ENCODE measurements around the gene CDC40.
"Not testable (repeated sequence)": the region's sequence is repeated elsewhere in the genome, so short reads cannot be mapped to it uniquely, and the experiment has no call there.

Gene CDC40

DNA sequence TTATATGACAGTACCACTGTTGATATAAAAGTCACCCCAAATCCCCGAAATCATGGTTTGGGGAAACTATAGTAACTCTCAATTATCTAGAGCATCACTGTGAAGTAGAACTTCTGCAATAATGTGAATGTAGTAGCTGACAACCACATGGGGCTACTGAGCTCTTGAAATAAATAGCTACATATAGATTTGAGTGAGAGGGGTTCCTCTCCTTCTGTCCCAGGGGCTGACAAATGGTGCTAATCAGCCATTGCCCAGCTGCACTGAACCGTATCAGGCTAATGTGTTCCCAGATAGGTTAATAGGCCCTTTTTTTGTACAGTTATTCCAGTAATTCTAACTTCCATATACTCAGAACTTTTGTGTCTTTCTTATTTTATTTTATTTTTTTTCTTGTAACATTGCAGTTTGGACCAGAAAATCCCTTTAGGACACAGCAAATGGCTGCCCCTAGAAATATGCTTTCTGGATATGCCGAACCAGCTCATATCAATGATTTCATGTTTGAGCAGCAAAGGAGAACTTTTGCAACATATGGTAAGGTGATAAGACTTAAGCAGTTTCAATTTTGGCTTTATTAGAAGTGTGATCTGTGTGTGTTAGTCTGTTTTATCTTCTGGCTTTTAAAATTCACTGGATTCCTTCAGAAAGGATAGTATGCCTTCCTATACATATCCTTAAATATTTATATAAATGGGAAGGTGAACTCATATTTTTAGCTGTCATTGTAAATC lies 21.1 kb downstream of the CDC40 start:
- no peak for DNase-seq

DNA sequence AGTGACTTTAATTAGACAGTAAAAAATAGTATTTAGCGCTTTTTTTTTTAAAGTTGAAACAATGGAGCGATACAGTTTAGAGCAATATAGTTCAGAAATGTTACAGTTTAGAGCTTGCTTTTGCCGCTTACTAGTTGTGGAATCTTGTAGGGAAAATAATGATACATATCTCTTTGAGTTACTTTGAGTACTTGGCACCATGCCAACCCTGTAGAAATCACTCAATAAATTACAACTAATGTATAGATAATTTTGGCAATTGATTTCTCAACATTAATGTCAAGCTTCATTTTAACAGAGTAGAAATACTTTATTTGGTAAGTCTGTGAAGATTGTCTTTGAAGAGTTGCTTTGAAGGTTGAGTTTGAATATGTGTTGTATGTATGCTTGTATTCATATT lies 27.4 kb downstream of the CDC40 start:
- no peak for DNase-seq

DNA sequence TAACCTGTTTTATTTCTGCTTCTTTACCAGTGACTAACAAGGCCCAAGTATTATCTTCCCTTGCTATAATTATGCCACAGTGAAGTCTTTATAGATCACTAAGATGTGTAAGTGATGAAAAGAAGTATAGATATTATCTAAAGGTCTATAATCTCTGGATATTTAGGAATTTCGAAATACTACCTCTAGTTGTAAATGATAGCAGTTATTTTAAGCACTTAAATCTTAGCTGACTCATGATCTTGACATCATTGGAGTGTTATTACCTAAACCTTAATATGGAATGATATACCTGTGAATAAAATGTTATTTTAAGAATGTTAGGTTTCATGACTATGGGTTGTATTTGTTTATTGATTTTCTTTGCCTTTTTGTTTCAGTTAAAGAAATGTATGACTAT lies 31.5 kb downstream of the CDC40 start:
- no peak for DNase-seq

DNA sequence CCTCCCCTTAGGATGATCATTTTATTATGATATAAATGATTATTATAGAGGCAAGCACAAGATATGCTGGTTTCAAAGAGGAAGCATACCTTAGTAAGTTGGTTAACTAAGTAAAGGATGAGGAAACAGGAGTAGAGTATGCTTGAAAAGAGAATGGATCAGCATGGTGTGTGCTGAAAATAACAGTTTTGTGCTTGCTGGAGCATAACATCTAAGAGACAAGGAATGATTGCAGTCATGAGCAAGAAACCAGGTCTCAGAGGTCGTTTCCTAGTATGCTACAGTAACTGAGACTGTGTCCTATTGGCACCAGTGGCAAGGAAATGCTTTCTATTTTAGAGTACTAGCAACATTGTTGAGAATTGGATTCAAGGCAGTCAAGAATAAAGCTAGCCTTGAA lies 34.1 kb downstream of the CDC40 start:
- DNase-seq, result no peak

DNA sequence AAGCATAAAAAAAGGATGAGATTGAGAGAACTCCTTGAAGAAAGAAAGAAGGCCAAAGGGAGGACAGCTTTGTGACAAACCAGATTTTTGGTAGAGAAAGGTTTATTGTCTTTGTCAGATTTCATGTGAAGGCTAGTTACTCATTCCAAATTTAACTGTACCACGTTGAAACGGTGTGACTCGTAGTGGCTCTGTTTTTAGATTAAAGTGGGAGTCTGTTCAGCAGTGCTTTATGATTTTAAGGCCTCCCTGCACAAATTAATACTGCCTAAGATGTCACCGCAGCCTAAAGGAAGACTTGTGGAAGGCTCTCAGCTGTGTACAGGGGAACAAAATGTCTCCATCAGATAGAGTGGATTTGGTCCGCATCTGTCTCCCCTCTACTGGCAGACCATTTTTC lies 35.9 kb downstream of the CDC40 start:
- DNase-seq, result no peak

DNA sequence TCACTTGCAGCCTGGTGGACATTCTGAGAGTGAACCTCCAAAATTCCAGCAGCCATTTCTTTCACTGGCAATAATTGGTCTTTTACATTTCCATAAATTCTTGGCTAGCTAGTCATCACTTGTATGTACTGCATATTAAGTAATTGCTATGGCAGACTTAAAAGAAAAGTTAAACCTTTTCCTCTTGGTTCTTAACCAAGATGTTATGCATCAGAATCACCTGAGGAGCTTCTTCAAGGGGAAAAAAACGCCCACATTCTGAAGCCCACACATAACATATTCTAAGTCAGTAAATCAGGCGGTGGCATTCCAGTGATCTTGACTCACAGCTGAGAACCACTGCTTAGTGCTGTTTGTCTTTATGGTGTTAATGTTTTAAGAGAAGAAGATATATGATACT lies 37.0 kb downstream of the CDC40 start:
- DNase-seq, result no peak

DNA sequence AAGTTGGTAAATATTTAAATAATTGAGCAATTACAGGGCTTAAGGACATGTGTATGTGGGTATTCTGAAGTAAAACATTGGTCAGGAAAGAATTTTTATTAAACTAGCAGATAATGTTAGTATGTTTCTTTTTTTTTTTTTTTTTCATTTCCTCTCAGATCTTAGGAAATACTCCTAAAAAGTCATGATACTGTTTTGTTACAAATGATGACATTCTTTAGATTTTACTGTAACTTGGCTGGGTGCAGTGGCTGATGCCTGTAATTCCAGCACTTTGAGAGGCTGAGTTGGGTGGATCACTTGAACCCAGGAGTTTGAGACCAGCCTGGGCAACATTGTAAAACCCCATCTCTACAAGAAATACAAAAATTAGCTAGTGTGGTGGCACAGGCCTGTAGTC lies 41.5 kb downstream of the CDC40 start:
- DNase-seq, result no peak

DNA sequence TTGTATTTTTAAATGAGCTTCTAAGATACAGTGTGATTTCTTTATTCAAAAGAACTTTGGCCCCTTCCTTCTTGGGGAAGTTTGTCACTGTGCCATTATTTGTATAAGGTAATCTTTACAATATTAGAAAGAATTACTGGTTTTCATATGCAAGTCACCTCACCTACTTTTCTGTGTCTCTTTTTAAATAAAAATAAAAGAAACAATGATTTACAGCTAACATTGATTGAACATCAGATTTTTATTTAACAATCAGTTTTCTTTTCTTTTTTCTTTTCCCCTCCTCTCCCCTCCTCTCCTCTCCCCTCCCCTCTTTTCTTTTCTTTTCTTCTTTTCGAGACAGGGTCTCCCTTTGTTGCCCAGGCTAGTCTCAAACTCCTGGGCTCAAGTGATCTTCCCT lies 46.0 kb downstream of the CDC40 start:
- DNase-seq, result no peak

DNA sequence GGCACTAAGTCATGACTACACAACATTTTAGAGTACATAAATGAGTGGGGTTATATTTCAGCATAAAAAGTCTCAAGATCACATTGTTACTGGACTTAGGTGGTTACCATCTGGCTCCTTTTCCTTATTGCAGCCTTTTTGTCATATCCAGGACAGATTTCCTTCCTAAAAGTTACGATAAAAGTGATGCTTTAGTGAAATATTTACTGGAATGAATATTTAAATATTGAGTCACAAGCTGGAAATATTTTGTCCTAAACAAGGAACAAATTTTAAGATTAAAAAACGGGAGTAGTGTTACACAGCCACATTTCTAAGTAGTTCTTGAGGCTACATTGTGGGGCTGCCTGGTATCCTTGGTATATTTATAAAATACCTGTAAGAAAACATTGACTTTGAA lies 52.2 kb downstream of the CDC40 start:
- DNase-seq, result no peak

DNA sequence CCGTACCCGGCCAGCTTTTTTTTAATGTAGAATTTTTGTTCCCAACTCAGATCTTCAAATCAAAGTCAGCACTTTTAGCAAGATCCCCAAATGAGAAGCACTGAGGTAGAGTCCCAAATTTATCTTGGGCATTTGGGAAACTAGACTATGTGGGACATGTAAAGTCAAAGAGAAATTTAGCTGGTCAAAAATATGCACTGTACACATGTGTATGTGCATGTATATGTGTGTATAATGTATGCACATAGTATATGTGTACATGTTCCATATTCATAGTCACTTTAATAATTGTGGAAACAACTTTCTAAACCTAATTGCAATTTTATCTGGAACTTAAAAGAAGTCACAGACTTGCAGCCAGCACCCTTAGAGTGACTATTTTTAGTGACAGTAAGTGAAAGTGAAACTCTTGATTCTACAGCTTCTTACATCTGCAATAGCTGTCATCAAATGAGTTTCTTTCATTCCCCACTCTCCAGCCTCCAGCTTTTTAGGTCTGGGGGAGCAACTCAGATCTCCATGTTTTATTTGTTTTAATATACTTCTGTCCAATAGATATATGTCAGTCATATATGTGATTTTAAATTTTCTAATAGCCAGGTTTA lies 53.6 kb downstream of the CDC40 start:
- no peak for DNase-seq

DNA sequence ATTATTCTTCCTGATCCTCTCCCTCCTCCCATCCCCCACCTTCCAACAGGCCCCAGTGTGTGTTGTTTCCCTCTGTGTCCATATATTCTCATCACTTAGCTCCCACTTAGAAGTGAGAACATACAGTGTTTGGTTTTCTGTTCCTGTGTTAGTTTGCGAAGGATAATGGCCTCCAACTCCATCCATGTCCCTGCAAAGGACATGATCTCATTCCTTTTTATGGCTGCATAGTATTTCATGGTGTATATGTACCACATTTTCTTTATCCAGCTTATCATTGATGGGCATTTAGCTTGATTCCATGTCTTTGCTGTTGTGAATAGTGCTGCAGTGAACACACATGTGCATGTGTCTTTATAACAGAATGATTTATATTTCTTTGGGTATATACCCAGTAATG lies 55.8 kb downstream of the CDC40 start:
- not testable (repeated sequence) for DNase-seq

DNA sequence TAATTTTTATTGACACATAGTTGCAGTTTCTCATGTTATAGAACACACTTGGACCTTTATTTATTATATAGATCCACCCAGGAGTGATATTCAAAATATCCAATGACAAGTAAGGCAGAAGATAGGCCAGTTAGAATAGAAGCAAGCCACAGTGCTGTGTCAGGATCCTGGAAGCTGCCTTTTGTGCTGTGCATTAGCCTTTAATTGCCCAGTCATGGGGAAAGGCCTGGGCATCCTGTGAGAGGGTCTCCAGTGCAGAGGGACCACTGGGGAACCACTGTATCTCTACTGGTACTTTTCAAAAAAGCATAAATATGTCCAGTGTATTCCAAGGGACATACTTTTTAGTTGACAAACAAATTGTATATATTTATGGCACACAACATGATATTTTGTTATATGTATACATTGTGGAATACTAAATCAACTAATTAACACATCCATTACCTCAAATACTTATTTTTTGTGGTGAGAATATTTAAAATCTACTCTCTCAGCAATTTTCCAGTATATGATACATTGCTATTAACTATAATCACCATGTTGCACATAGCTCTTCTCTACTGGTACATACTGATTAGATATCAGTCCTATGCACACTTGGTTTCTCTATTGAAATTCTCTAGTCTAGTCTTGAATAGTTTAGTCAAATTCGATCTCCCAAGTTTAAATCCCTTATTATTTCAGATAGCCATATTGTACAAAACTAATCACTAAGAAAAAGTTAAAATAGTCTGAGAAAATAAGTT lies 59.5 kb downstream of the CDC40 start:
- DNase-seq, result no peak

DNA sequence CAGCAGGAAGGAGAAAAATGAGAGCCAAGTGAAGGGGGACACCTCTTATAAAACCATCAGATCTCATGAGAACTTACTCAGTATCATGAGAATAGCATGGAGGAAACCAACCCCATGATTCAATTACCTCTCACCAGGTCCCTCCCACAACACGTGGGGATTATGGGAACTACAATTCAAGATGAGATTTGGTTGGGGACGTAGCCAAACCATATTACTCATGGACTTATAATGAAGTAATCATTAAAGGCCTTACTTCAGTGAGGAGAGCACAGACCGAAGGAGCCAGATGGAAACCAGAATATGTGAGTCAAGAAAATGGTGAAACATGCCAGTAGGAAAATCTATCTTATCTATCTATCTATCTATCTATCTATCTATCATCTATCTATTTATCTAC lies 64.4 kb downstream of the CDC40 start:
- DNase-seq, result not testable (repeated sequence)

DNA sequence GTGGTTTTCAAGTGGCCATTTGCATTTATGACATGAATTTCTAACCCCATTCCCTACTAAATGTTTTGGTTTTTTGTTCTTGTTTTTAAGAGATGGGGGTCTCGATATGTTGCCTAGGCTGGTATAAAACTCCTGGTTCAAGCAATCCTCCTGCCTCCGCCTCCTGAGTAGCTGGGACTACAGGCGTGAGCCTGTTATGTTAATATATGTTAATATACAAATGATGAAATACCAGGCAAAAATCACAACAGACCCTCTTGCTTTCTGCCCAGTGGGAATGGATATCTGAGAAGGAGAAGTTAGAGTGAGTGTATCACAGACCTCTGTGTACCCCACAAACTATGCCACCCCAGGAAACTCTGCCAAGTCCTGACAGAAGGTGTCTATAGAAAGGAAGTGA lies 66.2 kb downstream of the CDC40 start:
- DNase-seq, result no peak

DNA sequence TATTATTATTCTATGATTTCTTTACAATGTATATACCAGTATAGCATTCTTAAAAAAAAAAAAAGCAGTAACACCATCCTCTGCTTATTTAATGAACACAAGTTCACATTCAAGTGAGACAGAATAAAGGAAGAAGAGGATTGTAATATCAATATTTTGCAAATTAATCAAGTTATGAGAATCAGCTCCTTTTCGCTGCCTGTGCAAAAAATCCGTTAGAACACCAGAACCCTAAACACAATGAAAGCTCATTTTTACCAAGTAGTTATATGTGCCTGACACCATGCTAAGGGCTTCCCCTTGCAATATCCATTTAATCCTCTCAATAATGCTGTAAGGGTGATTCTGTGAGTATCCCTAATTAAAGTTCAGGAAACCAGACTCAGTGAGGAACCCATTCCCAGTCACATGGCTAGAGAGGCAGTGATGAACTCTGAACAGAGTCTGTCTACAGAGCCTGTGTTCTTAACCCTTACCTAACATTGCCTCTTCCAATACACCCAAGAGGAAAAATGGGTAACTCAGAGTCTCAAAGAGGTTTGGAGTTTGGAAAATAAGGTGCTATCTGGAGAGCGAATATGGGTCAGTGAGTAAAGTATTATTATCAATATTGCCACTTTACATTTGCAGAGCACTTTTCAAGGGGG lies 66.8 kb downstream of the CDC40 start:
- no peak for DNase-seq

DNA sequence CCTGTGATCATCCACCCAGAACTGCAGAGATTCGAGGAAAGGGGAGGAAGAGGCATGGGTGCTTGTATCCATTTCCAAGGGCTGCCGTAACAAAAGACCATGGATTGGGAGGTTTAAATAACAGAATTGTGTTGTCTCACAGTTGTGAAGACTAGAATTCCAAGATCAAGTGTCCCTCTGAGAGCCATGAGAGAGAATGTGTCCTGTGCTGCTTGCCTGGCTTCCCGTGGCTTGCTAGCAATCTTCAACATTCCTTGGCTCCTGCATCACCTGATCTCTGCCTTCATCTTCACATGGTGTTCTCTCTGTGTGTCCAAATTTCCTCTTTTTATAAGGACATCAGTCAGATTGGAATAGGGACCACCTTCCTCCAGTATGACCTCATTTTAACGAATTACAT lies 69.8 kb downstream of the CDC40 start:
- no peak for DNase-seq

DNA sequence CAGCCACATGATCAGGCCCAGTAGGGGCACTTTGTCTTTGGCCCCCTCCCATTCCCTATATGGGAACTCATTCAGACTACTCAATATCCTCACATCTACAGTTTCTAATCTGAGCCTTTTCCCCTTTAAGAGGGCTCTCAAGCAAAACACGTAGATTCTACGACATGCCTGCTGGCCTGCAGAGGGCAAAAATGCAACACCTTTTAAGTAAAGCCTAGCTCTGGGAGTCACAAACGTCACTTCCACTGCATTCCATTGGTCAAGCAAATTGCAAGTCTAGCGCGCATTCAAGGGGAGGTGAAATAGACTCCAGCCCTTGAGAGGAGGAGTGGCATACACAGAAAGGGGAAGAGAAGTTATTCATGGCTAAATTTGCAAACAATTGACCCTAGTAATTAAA lies 70.6 kb downstream of the CDC40 start:
- no peak for DNase-seq

DNA sequence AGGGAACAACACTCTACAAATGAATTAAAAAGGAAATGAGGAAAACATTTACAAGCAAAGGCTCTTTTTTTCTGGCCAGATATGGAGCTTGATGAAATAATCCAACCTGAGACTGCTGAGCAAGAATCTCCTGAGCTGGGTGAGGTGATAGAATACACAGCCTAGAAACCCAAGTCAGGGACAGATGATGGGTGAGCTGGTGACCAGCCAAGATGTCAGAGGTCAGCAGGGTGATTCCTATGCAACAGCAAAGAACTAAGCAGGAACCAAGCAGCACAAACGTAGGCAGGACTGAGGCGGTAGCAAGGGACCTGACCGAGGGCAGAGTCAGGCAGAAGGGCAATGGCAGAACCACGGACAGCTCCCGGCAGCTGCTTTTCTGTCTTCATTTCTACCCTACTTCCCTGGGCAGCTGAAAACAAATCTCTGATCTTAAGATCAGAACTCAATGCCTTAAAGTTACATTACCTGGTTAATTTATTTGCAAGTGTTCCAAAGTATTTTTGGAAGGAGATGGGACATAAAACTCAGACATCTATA lies 75.1 kb downstream of the CDC40 start:
- DNase-seq, result no peak

DNA sequence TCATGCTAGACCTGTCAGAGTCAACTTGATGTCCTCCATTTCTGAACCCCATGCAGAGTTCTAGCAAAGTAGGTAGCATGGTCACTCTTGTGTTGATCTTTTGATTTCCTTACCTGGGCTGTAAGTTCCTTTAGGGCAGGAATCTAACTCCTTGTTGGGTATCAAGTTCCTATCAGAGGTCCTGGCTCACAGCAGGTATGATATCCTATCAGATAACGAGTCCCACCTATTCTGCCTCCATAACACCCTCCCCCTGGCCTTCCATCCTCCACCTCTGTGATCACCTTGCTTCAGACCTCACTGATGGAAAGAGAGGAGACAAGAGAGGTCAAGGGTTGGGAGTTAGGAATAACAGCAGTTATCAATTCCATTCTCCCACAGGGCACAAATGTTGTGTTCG lies 76.1 kb downstream of the CDC40 start:
- DNase-seq, result no peak

DNA sequence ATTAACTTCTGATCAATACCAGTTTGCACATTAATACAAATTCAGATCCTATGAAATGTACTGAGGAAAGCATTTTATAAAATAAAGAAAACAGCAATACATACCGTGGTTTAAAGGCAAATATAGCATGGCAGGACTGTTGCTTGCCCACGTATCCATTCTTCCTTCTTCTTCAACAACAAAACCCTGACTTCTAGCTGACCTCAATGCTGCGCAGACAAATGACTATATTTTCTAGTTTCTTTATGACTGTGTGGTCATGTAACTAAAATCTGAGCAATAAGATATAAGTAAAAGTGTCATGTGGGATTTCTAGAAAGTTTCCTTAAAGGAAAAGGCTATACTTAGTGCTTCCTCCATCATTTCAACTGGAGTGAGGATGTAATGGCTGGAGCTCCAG lies 85.0 kb downstream of the CDC40 start:
- no peak for DNase-seq

DNA sequence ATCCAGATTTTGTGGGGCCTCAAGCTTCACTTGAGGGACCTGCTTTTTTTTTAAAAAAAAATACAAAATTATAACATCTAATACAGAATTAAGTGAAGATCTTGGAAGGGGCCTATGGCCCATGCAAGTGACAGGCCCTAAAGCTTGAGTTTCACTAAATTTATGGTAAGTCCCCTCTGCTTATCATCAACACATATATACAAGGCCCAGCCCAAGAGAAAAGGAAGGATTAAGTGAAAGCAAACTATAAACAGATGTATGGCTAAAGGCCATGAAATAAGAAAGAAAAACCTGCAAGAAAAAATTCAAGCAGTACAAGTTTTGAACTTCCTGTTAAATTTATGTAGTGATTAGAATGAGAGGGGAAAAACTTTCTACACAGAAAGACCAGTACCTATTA lies 86.8 kb downstream of the CDC40 start:
- DNase-seq, result no peak

DNA sequence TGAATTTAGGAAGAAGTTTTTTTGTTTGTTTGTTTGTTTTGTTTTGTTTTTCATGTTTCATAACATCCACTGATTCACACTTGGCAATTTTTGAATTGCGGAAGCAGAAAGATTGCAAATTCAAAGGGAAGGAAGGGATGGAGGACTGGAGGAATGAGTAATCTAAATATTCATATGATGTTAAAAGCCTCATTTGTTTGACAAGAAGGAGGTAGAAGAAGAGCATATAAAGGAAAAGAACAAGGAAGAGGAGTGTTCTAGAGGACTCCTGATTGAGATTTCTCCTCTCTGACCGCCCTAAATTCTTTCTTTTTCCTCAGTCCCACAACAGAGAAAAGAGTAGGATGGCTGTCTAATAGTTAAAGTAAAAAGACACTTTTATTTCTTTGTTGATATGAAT lies 89.4 kb downstream of the CDC40 start:
- no peak for DNase-seq

DNA sequence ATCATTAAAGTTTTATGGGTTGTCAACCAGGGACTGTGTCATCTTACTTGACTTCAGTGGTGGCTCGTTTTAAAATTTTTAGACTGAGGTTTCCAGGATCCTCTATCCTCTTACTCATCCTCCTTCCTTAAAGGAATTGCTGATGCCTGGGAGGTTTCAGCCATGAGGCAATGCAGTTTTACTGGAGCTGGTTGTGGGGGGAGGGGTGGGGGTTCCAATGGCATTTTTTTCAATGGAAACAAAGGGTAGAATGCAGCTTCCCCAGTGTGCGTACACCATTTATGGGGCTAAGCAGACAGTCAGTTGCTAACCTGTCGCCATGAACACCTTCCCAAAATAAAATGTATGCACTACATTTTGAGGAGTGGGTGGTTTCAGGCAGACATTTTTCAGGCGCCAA lies 89.9 kb downstream of the CDC40 start:
- DNase-seq, result no peak

DNA sequence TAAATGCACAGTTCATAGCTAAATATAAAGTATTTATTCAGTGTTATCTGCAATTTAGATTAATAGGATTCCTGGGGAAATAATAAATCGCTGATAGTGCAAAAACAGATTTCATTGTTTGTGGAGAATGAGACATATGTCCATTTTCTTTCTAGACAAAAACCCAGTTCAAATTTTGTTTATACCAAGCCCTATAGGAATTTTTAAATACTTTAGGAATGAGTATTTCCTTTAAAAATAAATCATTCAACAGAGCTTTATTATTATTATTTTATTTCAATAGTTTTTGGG lies 91.5 kb downstream of the CDC40 start:
- no peak for DNase-seq
